Skin epidermis (tissue), 12 donors: ENCODE results near the gene SORT1.

ENCODE experiments used
- H3K27ac ChIP-seq, 21 experiments: fragments of 200-600 bp; sonication (generic) in 11 of 21; one replicate each; pipeline ENCODE4 v1.5.0; 2020; ENCODE audit warnings: mild to moderate bottlenecking in 3 of 21, inconsistent platforms in 2 of 21, moderate library complexity in 2 of 21
- H3K4me3 ChIP-seq, 7 experiments: fragments of 200-600 bp; sonication (generic) in 2 of 7; one replicate each; pipeline ENCODE4 v1.5.0; 2020; ENCODE audit warnings: inconsistent platforms in 2 of 7, mild to moderate bottlenecking in 2 of 7, moderate library complexity in 1 of 7

SORT1 gene

GRCh38 chr1:109282497-109282951 is 115.2 kb downstream of the SORT1 start:
- Histone ChIP-seq H3K27ac (peak overlapping the region in 17 of 21 experiments; percentile 57 to 93 (median 83)), H3K4me3 (peak overlapping the region; percentile 51 to 80 (median 65))

DNA sequence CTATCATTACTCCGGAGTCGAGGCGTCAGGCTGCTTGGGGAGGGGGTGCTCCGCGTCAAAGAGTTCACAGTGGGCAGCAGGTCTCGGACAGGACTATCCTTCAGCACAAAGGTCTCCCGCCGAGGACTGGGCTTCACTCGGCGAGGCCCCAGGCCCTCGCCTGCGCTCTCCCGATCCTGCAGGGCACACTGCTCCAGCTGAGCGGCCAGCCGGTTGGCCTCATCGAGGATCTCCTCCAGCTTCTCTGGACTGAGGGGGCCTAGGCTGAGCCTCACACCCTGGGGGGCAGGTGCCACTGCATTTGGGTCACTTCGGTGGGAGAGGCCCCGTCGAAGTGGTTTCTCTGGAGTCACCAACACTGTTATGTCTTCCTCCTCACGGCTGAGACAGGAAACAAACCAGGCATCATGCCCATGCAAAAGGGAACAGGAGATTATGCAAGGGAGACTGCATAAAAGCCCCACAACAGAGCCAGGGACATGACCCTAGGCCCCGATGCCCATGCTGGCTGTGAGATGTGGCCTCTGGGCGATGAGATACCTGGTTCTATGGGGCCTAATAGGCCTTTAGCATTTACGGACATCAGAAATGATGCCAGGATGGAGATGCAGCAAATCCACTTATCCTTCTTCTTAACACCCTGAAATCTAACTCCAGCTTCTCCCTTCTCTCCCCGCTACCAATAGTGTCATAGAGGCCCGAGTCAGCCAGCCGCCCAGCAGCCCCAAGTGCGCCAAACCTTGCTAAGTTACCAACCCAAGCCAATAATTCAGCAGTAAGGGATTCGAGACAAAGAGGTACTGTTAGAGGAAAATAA is 115.8 kb downstream of the SORT1 start:
- peak overlapping the region in 5 of 21 experiments; percentile 13 to 92 (median 79) for H3K27ac ChIP-seq

GRCh38 chr1:109280862-109281261 is 116.9 kb downstream of the SORT1 start:
- Histone ChIP-seq H3K27ac (no peak overlapping the region), H3K4me3 (no peak overlapping the region)

More for the DNA sequence above, 115.8 kb downstream of the SORT1 start:
- peak overlapping the region; percentile 51 to 80 (median 65) for H3K4me3 ChIP-seq

DNA sequence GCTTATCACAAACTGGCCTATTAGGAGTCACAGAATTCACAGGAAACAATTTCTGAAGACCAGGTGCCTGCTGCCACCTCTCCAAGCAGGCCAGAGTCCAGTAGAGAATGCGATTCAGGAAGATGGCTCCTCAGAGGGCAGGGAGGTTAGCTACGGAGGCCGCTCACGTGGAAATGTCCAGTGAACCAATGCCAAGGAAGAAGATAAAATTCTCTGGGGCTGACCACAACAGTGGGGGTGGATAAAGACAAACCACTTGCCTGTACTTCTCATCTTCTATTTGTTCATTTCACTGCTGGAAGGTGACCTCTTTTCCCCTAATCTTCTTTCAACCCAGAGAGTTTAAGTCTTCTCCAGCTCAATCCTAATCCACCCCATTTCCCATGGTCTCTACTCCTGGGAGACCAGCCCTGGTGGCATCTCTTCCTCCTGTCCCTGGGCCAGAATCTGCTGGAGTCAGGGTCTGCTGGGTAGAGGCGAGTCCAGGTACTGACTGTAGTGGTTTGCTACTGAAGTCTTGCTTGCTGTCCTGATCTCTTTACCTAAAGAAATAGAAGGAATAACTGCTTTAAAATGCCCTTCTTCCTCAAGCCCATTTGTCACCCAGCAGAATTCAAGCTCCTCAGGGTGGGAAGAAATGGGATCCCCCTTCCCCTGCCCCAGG is 118.0 kb downstream of the SORT1 start:
- Histone ChIP-seq H3K4me3 (no peak overlapping the region), H3K27ac (no peak overlapping the region)

DNA sequence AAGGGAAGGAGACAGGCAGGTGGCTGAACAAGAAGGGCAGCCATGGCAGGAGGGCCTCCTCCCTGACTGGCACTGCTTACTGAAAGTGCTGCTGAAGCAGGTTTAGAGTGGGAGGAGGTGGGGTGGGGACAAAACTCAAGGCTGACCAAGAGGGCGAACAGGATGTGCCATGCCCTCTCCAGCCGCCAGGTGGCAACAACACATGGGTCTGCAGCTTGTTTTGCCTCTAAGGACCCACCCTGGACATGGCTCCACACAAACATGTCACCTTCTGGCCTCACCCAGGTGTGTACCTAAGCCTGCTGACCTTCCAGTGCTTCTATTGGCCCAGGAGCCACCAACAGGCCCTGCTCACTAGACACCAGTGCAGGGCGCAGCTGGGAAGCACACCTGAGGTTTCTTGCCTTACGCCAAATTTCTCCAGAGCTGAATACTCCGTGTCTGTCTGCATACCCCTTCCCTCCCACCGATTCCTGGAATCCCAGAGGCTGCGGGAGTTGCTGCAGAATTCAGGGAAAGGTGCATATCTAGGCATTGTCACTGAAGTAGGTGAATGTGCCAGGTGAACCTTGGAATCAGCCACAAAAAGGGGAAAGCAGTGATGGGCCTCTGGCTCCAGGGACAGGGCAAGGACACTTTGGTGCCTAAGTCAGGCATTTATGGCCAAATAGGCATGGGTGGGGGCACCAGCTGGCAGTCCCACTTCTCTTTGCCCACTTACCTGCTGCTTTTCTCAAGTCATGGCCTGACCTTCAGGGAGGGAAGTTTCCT is 120.1 kb downstream of the SORT1 start:
- peak overlapping the region in 11 of 21 experiments; percentile 2 to 67 (median 42) for H3K27ac ChIP-seq
- no peak overlapping the region for H3K4me3 ChIP-seq

DNA sequence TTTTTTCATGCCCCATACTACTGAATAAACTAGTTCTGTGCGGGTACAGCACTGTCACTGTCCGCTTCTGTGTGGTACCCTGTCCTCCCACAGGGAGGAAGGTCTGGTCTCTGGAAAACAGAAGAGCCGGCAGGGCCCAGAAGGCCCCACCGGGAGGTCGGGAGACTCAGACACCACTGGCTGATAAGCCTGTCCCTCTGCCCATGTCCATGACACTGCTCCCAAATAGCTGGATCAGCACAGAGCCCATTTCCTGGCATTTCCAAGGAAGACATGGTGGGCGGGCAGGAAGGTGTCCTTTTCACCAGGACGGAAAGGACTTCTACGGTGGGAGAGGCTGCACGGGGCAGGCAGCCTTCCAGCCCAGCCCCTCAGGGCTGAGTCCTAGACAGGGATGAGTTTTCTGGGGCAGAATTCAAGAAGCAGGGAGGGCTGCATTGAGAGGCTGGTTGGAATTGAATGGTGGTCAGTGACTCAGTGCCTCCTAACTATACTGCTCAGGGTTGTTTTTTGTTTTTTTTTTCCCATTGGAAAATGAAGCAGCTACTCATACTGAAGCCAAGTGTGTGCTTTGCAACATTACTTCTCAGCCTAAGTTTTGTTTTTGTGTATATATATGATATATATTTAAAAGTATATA is 121.9 kb downstream of the SORT1 start:
- H3K4me3 ChIP-seq: no peak overlapping the region
- peak overlapping the region in 6 of 21 experiments; percentile 9 to 76 (median 58) for H3K27ac ChIP-seq

DNA sequence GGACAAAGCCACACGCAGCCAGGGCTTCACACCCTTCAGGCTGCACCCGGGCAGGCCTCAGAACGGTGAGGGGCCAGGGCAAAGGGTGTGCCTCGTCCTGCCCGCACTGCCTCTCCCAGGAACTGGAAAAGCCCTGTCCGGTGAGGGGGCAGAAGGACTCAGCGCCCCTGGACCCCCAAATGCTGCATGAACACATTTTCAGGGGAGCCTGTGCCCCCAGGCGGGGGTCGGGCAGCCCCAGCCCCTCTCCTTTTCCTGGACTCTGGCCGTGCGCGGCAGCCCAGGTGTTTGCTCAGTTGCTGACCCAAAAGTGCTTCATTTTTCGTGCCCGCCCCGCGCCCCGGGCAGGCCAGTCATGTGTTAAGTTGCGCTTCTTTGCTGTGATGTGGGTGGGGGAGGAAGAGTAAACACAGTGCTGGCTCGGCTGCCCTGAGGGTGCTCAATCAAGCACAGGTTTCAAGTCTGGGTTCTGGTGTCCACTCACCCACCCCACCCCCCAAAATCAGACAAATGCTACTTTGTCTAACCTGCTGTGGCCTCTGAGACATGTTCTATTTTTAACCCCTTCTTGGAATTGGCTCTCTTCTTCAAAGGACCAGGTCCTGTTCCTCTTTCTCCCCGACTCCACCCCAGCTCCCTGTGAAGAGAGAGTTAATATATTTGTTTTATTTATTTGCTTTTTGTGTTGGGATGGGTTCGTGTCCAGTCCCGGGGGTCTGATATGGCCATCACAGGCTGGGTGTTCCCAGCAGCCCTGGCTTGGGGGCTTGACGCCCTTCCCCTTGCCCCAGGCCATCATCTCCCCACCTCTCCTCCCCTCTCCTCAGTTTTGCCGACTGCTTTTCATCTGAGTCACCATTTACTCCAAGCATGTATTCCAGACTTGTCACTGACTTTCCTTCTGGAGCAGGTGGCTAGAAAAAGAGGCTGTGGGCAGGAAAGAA is 122.9 kb downstream of the SORT1 start:
- peak overlapping the region in 18 of 21 experiments; percentile 2 to 82 (median 54) for H3K27ac ChIP-seq
- H3K4me3 ChIP-seq: no peak overlapping the region

- peak overlapping the region in 14 of 21 experiments; percentile 2 to 82 (median 59) for H3K27ac ChIP-seq
Observed at GRCh38 chr1:109273570-109274288, 124.0 kb downstream of the SORT1 start.

GRCh38 chr1:109272831-109273547 is 124.7 kb downstream of the SORT1 start:
- Histone ChIP-seq H3K4me3 (no peak overlapping the region), H3K27ac (peak overlapping the region in 11 of 21 experiments; percentile 6 to 82 (median 67))

More at GRCh38 chr1:109273570-109274288, 124.0 kb downstream of the SORT1 start:
- no peak overlapping the region for H3K4me3 ChIP-seq

DNA sequence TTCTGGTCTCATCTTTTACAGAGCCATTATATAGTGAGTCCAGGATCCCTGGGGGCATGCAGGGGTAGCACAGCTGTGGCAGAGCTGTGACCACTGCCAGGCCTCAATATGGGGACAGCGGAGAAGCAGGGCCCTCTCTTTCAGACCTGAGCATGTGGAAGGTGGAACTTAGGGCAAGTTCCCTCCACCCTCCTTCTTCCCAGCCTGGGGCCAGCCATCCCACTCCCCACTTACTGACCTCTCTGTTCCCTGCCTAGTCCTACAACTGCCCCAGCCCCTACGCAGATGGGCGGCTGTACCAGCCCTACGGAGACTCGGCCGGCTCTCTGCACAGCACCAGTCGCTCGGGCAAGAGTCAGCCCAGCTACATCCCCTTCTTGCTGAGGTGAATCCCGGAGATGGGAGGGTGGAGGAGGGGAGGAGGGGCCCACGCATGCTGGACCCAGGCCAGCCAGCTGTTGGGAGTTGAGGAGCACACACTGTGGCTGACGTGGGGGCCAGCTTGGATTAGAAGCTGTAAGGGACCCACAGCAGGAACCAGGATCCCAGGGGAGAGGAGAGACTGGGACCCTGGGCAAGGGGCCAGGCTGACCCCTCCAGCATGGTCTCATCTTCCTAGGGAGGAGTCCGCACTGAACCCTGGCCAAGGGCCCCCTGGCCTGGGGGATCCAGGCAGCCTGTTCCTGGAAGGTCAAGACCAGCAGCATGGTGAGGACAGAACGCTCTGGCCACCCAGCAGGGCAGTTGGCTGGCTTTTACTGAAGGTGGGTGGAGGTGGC is 125.5 kb downstream of the SORT1 start:
- Histone ChIP-seq H3K27ac (peak overlapping the region in 4 of 21 experiments; percentile 6 to 82 (median 56)), H3K4me3 (no peak overlapping the region)

GRCh38 chr1:109271458-109271857 is 126.3 kb downstream of the SORT1 start:
- Histone ChIP-seq H3K4me3 (no peak overlapping the region), H3K27ac (no peak overlapping the region)

DNA sequence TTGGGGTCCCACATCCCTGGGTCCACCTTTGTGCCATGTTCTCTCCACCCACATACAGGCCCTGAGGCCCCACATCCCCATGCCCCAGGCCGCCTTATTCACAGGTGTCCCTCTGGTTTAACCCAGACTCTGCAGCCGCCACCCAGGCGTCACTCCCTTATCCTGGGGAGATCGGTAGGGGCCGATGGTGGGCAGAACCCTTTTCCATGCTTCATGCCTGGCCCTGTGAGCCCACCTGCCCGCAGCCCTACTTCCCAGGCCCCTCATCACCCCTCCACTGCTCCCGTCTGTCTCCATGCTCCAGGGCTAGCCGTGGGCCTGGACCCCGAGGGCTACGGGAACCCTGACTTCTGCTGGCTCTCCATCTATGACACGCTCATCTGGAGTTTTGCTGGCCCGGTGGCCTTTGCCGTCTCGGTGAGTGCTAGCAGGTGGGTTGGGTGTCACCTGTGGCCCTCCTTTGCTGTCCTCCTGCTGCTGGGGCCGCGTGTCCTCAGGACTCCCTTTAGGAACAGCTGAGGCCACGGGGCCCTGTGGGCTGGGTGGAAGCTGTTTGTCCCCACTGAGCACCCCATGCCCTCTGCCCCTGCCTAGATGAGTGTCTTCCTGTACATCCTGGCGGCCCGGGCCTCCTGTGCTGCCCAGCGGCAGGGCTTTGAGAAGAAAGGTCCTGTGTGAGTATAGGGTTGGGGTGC is 126.9 kb downstream of the SORT1 start:
- Histone ChIP-seq H3K27ac (no peak overlapping the region), H3K4me3 (no peak overlapping the region)

DNA sequence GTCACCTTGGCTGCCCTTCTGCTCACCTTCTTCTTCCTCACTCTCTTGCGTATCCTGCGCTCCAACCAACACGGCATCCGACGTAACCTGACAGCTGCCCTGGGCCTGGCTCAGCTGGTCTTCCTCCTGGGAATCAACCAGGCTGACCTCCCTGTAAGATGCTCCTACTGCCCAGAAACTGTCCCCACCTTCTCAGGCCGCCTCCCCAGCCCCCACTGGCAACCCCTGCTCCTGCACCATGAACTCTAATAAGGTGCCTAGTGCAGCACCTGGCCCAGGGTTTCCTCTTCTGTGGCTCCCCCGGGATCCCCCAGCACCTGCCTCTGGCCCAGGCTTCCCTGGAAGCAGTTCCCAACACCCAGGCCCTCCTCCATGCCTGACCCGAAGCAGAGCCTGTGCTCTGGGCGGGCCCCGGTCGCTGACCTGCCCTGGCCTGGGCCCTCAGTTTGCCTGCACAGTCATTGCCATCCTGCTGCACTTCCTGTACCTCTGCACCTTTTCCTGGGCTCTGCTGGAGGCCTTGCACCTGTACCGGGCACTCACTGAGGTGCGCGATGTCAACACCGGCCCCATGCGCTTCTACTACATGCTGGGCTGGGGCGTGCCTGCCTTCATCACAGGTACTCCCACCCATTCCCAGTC is 127.6 kb downstream of the SORT1 start:
- no peak overlapping the region for H3K4me3 ChIP-seq

DNA sequence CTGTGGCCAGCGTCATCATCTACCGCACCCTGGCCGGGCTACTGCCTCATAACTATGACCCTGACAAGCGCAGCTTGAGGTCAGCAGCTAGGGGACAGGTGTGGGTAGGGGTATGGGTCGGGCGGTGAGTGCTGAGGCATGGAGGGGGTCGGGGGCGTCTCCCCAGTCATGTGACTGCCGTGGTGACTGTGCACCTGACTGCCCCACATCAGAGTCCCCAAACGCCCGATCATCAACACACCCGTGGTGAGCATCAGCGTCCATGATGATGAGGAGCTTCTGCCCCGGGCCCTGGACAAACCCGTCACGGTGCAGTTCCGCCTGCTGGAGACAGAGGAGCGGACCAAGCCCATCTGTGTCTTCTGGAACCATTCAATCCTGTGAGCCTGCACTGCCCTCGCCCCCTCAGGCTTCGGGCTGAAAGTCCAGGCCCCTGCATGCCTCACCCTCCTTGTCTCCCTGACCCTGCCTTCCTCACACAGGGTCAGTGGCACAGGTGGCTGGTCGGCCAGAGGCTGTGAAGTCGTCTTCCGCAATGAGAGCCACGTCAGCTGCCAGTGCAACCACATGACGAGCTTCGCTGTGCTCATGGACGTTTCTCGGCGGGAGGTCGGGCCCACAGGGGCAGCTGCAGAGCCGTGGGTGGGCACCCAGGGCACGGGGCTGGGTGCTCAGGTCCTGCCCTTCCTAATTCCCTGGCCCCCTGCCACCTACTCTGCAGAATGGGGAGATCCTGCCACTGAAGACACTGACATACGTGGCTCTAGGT is 128.3 kb downstream of the SORT1 start:
- peak overlapping the region in 2 of 21 experiments; percentile 12 to 24 for H3K27ac ChIP-seq
- H3K4me3 ChIP-seq: no peak overlapping the region

More for the DNA sequence above, 127.6 kb downstream of the SORT1 start:
- no peak overlapping the region for H3K27ac ChIP-seq
